ENCODE data around the gene SERPINC1.

- TF ChIP-seq CTCF (IDR thresholded peaks at IDR 0.05) (no peak), EZH2 (IDR thresholded peaks at IDR 0.05) (no peak), EZH2phosphoT487 (IDR thresholded peaks at IDR 0.05) (no peak)
Measured at GRCh38 chr1:173886746-173887611, 30.1 kb downstream of the SERPINC1 start.
